ENCODE results near the gene CCDC110. TPM values are rescaled to one million over a fixed set of nuclear protein-coding genes. Genes with fewer than 3 reads are reported as not detected.

The CCDC110 gene
- total and polyA plus RNA-seq, 2 of the 4 experiments (the other 2 are of a cell fraction) = 0.46 to 0.90 TPM

GRCh38 chr4:185469580-185470154 is 1.9 kb downstream of the CCDC110 start:
- no peak overlapping the region for H4K5ac ChIP-seq (ENCODE audit: low read depth, low read length)
- BruUV-seq (replicated peaks) = no TSS peak
- H4K20me1 ChIP-seq (ENCODE audit: insufficient read depth, low read length) = no peaks in the 10 kb centered on the region
- no peak overlapping the region for H2BK15ac ChIP-seq (ENCODE audit: low read depth, low read length)
- H2BK120ac ChIP-seq (ENCODE audit: low read depth, low read length) = no peak overlapping the region
- no peak overlapping the region for H3K14ac ChIP-seq (replicated peaks; ENCODE audit: low read depth, low read length)
- no peak overlapping the region for H3K4me3 ChIP-seq (ENCODE audit: insufficient read depth, low read depth, low read length)
- H2AFZ ChIP-seq (replicated peaks; ENCODE audit: low read length, poor library complexity) = no peak overlapping the region
- dilution Hi-C loops (cut with HindIII; ENCODE audit: low sequenced_read_pairs, unreplicated experiment) = no loop called here
- H3K4me2 ChIP-seq (ENCODE audit: low read depth, low read length) = no peak overlapping the region
- peaks cover 5% of the 10 kb centered on the region; the same call in 1 of the 2 replicates for H3K9me1 ChIP-seq (ENCODE audit: insufficient read depth, low read length)
- intact Hi-C loops (cut with micrococcal nuclease) = loop anchor here (2.0 to 5.0 kb wide), 4 partner anchors 45 to 553 kb away; partner anchors contain the start of genes PDLIM3 and UFSP2
- TF ChIP-seq USF2 (IDR thresholded peaks at IDR 0.05; ENCODE audit: low read depth, low read length) (no peak), SMC3 (IDR thresholded peaks at IDR 0.05; ENCODE audit: low read depth, low read length) (no peak), FOS (IDR thresholded peaks at IDR 0.05; ENCODE audit: low read depth, low read length) (no peak), CHD1 (IDR thresholded peaks at IDR 0.05; ENCODE audit: low read depth, low read length) (no peak), ELK1 (IDR thresholded peaks at IDR 0.05; ENCODE audit: borderline replicate concordance, low read depth, low read length) (no peak), MAFK (IDR thresholded peaks at IDR 0.05; ENCODE audit: low read depth, low read length) (no peak), RFX5 (IDR thresholded peaks at IDR 0.05; ENCODE audit: low read depth, low read length) (no peak), RAD21 (IDR thresholded peaks at IDR 0.05; ENCODE audit: low read length) (no peak), RCOR1 (IDR thresholded peaks at IDR 0.05; ENCODE audit: insufficient replicate concordance, low read length) (no peak), MAZ (IDR thresholded peaks at IDR 0.05; ENCODE audit: borderline replicate concordance, low read depth, low read length) (no peak), BHLHE40 (IDR thresholded peaks at IDR 0.05; ENCODE audit: low read depth, low read length) (no peak), CEBPB (IDR thresholded peaks at IDR 0.05; ENCODE audit: low read depth, low read length) (no peak), POLR2A (IDR thresholded peaks at IDR 0.05; ENCODE audit: low read depth, low read length) (no peak), CTCF (conservative IDR thresholded peaks at IDR 0.05; ENCODE audit: low read depth, low read length) (no peak), MXI1 (IDR thresholded peaks at IDR 0.05; ENCODE audit: borderline replicate concordance, low read depth, low read length) (no peak), NFE2L2 (IDR thresholded peaks at IDR 0.05; ENCODE audit: low read depth, low read length) (no peak)
- H4K91ac ChIP-seq (ENCODE audit: insufficient read depth, low read depth, low read length) = no peak overlapping the region
- ChIA-PET CTCF (no interaction called here), POLR2A (ENCODE audit: unreplicated experiment) (interaction anchor here (0.5 kb wide), 1 partner anchor 614 kb away, joined by 4 read pairs; no protein-coding TSS in a partner anchor)
- peaks cover 8% of the 10 kb centered on the region for H3K4me1 ChIP-seq (ENCODE audit: control insufficient read depth, insufficient read depth, low read length)
- no peak overlapping the region for H4K8ac ChIP-seq (ENCODE audit: low read depth in 2 of 2, low read length in 2 of 2)
- no peak overlapping the region for H3K27ac ChIP-seq (ENCODE audit: insufficient read depth, low read length)
- H2AK5ac ChIP-seq (ENCODE audit: low read depth, low read length) = no peak overlapping the region
- H3K18ac ChIP-seq (ENCODE audit: low read depth, low read length) = no peak overlapping the region
- H2AK9ac ChIP-seq (replicated peaks; ENCODE audit: low read depth, low read length, poor library complexity) = no peak overlapping the region
- DNase-seq = no peak
- in situ Hi-C loops (cut with MboI; ENCODE audit: low sequenced_read_pairs) = no loop called here
- H3K27me3 ChIP-seq (ENCODE audit: control insufficient read depth, insufficient read depth, low read length) = no peaks in the 10 kb centered on the region
- H3K9ac ChIP-seq (ENCODE audit: low read depth, low read length) = no peak overlapping the region
- WGBS, 2 experiments (ENCODE audit: extremely low coverage in 2 of 2, insufficient read length in 1 of 2) = 60% methylated on average over 1 of the region's 9 CpGs; no CpG with 5 or more reads in 1 of the 2 experiments
- no peak for ATAC-seq (ENCODE audit: low read depth)
- no peaks in the 10 kb centered on the region; a peak in 1 of 4 replicates for H3K79me1 ChIP-seq (ENCODE audit: low read depth in 1 of 2, low read length in 2 of 2)
- no peak overlapping the region for H2BK20ac ChIP-seq (ENCODE audit: low read depth, low read length)
- no peaks in the 10 kb centered on the region for H3K36me3 ChIP-seq (ENCODE audit: control insufficient read depth, insufficient read depth, low read length)
- H3K56ac ChIP-seq (ENCODE audit: extremely low read depth, insufficient read depth, low read length) = no peak overlapping the region
- H3K23ac ChIP-seq (ENCODE audit: low read depth, low read length) = no peak overlapping the region
- H3K9me3 ChIP-seq (ENCODE audit: control insufficient read depth, insufficient read depth, low read length) = no peaks in the 10 kb centered on the region
- no peak overlapping the region for H3K4ac ChIP-seq (ENCODE audit: low read depth, low read length)
- no peak overlapping the region for H2BK5ac ChIP-seq (ENCODE audit: low read depth, low read length, poor library complexity, severe bottlenecking)
